Measurements from ENCODE around the gene PPP2R1A.

PPP2R1A gene

DNA sequence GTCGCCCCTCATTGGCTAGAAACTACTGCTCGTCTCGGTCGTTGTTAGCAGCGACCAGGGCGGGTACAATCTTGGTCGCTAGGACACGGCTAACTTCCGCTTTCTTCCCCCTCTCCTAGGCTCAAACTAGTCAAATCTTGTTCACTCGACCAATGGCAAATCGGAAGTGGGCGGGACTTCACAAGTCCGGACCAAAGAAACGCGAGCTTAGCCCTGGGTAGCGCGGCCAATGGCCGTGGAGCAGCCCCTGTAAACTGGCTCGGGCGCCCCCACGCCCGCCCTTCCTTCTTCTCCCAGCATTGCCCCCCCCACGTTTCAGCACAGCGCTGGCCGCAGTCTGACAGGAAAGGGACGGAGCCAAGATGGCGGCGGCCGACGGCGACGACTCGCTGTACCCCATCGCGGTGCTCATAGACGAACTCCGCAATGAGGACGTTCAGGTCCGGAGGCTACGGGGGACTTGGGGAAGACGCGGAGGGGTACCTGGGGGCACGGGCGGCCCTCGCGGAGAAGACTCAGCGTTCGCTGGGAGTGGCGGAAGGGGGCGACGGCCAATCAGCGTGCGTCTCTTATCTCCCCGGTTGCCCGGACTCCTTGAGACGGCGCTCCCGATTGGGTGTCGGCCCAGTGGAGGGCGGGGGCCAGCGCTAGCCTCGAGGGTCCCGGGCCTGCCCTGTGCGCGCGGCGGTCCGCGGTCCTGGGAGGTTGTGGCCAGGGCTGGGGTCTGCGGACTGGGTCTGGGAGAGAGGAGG, at the start of gene PPP2R1A:
PPP2R1A (plus strand) TSS at position 318 of the 752 bp plus-strand sequence; CDS start at position 363, 45 bp downstream.
- H3K36me3 ChIP-seq (ENCODE audit: insufficient read depth, low read length), result no peaks in the 10 kb centered on the region
- peaks cover 10% of the 10 kb centered on the region; the same call in 1 of the 2 replicates for H3K4me1 ChIP-seq (ENCODE audit: insufficient read depth, low read length)
- H3K9ac ChIP-seq (ENCODE audit: low read depth, low read length), result peak within 1 kb of the TSS; percentile 87
- H3K9me3 ChIP-seq (ENCODE audit: control insufficient read depth, insufficient read depth, low read length), result no peaks in the 10 kb centered on the region

DNA sequence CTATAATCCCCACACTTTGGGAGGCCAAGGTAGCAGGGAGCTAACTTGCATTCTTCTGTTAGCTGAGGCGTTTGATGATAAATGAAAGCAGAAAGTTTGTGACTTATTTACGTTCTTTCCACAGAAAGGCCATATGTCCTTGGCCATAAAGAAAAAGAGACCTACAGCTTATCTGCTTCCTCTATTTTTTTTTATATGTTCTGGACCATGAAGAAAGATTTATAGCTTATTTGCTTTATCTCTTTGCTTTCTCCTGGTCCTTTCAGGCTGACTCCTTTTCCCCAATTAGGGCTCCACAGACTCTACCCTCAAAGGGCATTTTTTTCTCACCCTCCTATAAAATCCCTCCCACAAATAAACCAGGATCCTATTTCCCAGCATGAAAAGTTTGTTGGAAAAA, 48.6 kb upstream of the PPP2R1A start:
- peaks cover 6% of the 10 kb centered on the region for H3K9me3 ChIP-seq (ENCODE audit: control insufficient read depth, insufficient read depth, low read length)
- H3K9ac ChIP-seq (ENCODE audit: low read depth, low read length), result no peak overlapping the region
- peaks cover 4% of the 10 kb centered on the region; the same call in 1 of the 2 replicates for H3K36me3 ChIP-seq (ENCODE audit: insufficient read depth, low read length)
- peaks cover 5% of the 10 kb centered on the region; the same call in 1 of the 2 replicates for H3K4me1 ChIP-seq (ENCODE audit: insufficient read depth, low read length)

- Histone ChIP-seq H3K9ac (ENCODE audit: low read depth, low read length) (no peak overlapping the region), H3K9me3 (ENCODE audit: control insufficient read depth, insufficient read depth, low read length) (peaks cover 2% of the 10 kb centered on the region), H3K4me1 (ENCODE audit: insufficient read depth, low read length) (peaks cover 5% of the 10 kb centered on the region; the same call in 1 of the 2 replicates), H3K36me3 (ENCODE audit: insufficient read depth, low read length) (no peaks in the 10 kb centered on the region)
These were observed 47.8 kb upstream of the PPP2R1A start for GRCh38 chr19:52142001-52142595.

DNA sequence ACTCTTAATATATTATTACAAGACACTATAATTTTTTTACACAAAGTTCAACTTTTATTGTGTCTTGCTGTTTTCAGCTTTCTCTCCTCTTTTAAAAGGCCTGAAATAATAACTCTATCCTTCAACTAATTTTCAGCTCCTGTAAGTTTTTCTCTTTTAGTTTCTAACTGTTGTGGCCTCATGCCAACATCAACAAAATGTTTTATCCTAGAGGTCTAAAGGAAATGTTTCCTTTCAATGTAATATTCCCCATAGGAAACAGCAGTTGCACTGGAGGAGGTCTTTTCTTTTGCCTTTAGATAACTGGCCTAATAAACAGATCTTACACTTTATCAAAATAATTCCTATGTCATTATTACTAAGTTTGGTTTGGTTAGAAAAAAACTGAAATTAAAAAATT, 41.6 kb upstream of the PPP2R1A start:
- Histone ChIP-seq H3K9ac (ENCODE audit: low read depth, low read length) (no peak overlapping the region), H3K36me3 (ENCODE audit: insufficient read depth, low read length) (no peaks in the 10 kb centered on the region), H3K4me1 (ENCODE audit: insufficient read depth, low read length) (no peaks in the 10 kb centered on the region), H3K9me3 (ENCODE audit: control insufficient read depth, insufficient read depth, low read length) (peaks cover 14% of the 10 kb centered on the region)

DNA sequence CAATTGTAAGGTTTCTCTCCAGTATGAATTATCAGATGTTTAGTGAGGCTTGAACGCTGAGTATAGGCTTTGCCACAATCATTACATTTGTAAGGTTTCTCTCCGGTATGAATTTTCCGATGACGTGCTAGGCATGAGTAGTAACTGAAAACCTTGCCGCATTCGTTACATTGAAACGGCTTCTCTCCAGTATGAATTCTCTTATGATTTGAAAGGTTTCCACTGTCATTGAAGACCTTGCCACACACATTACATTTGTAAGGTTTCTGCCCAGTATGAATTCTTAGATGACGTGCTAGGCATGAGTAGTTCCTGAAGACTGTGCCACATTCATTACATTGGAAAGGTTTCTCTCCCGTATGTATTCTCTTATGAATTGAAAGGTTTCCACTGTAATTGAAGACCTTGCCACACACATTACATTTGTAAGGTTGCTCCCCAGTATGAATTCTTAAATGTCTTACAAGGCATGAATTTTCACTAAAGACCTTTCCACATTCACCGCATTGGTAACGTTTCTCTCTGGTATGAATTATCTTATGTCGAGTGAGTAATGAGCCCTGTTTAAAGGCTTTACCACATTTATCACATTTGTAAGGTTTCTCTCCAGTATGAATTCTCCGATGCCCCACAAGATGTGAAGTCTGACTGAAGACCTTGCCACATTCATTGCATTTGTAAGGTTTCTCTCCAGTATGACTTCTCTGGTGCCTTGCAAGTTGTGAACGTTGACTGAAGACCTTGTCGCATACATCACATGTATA, 34.1 kb upstream of the PPP2R1A start:
- H3K9me3 ChIP-seq (ENCODE audit: control insufficient read depth, insufficient read depth, low read length), result peaks cover 36% of the 10 kb centered on the region
- no peaks in the 10 kb centered on the region for H3K4me1 ChIP-seq (ENCODE audit: insufficient read depth, low read length)
- no peaks in the 10 kb centered on the region; the same call in 1 of the 2 replicates for H3K36me3 ChIP-seq (ENCODE audit: insufficient read depth, low read length)
- H3K9ac ChIP-seq (ENCODE audit: low read depth, low read length), result no peak overlapping the region

DNA sequence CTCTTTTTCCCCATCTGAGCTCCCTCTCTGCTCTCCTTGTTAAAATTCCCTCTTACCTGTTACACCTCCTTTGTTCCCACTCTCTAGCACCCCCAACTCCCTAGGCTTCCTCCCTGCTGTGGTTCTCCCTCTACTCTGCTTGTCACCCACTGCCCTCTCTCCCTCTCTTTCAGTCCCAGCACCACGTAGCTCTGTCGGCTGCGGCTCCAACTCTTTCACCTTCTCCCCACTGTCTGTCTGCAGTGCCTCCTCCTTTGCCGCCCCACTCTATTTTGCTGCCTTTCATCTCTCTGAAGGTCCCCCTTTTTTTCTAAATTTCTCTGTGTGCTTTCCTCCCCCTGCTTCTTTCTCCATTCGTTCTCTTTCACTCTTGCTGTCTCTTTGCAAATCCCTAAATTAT, 19.5 kb upstream of the PPP2R1A start:
- peak overlapping the region; percentile 62 for H3K9ac ChIP-seq (ENCODE audit: low read depth, low read length)
- H3K4me1 ChIP-seq (ENCODE audit: insufficient read depth, low read length), result peaks cover 3% of the 10 kb centered on the region; the same call in 1 of the 2 replicates
- H3K9me3 ChIP-seq (ENCODE audit: control insufficient read depth, insufficient read depth, low read length), result no peaks in the 10 kb centered on the region; the same call in none of the 2 replicates
- H3K36me3 ChIP-seq (ENCODE audit: insufficient read depth, low read length), result peaks cover 7% of the 10 kb centered on the region; the same call in 1 of the 2 replicates

DNA sequence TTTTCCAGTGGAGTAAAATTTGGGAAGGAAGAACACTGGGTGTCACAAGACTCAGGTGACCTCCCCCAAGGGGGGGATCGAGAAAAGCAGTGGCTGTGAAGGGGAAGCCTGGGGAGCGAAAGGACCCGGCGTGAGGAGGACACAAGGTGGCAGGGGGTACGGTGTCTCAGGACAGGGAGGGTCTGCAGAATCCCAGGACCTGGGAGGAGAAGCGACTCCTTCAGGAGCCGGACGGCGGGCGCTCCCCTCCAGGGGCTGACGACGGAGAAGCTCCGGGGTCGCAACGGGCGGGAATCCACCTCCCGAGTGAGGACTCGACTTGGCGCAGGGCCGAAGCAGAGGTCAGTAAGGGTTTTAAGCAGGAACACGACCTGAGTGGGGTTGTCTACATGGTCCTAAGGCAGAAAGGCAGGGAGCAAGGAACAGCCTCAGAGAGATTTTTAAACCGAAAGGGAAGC, 19.0 kb upstream of the PPP2R1A start:
- Histone ChIP-seq H3K9me3 (ENCODE audit: control insufficient read depth, insufficient read depth, low read length) (no peaks in the 10 kb centered on the region; the same call in none of the 2 replicates), H3K36me3 (ENCODE audit: insufficient read depth, low read length) (0 out of 2 replicates have a peak, but pooled peaks cover 3% of the 10 kb centered on the region), H3K4me1 (ENCODE audit: insufficient read depth, low read length) (peaks cover 3% of the 10 kb centered on the region; the same call in 1 of the 2 replicates), H3K9ac (ENCODE audit: low read depth, low read length) (peak overlapping the region; percentile 62)

DNA sequence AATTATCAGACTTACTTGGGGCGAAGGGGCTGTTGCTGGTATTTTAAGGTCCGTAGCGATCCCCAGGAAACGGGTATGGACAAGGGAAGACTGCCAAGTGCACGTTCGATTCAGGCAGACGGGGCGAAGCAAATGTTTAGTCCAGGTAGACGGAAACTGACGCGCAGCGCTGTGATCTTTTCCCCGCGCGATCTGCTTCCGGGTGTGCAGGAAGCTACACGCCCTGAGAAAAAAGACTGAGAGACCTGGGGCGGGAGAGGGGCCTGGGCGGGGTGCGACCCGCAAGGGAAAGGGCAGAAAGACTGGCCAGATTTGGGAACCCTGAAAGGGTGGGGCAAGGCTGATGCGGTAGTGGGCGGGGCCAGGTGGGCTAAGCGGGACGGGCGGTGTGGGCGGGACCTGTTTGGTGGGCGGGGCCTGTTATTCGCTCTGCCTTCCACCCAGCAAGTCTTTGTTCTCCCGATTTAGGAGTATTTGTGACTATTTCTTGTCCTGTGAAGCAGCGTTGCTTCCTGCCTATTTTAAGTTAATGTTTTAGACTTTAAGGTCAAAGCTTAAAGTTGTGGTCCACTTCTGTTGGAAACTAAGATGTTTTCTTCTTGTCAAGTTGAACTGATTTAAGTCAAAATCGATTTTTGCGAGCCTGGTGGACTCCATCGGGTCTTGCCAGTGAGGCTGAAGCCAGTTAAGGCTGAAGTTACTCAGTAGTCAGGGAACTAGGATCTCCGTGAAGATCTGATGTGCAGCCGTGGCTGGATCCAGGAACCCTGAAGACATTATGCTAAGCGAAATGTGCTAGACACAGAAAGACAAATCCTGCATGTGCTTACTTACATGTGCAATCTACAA, 18.3 kb upstream of the PPP2R1A start, which contains the start of gene ZNF836:
ZNF836 (minus strand) TSS at position 301 of the 849 bp plus-strand sequence. CDS start 3,549 bp downstream, outside the sequence.
- Histone ChIP-seq H3K36me3 (ENCODE audit: insufficient read depth, low read length) (0 out of 2 replicates have a peak, but pooled peaks cover 3% of the 10 kb centered on the region), H3K4me1 (ENCODE audit: insufficient read depth, low read length) (peaks cover 3% of the 10 kb centered on the region; the same call in 1 of the 2 replicates), H3K9me3 (ENCODE audit: control insufficient read depth, insufficient read depth, low read length) (no peaks in the 10 kb centered on the region; the same call in none of the 2 replicates), H3K9ac (ENCODE audit: low read depth, low read length) (peak within 1 kb of the TSS; percentile 62)

DNA sequence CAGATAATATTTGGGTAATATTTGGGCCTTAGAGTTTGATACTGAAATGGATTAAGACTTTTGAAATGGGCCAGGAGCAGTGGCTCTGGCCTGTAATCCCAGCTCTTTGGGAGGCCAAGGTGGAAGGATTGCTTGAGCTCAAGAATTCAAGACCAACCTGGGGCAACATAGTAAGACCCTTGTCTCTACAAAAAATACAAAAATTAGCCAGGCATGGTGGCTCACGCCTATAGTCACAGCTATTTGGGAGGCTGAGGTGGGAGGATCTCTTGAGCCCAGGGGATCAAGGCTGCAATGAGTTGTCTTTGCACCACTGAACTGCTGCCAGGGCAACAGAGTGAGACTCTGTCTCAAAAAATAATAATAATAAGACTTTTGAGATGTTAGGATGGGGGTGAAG, 17.5 kb upstream of the PPP2R1A start:
- peaks cover 3% of the 10 kb centered on the region; the same call in 1 of the 2 replicates for H3K4me1 ChIP-seq (ENCODE audit: insufficient read depth, low read length)
- 0 out of 2 replicates have a peak, but pooled peaks cover 3% of the 10 kb centered on the region for H3K36me3 ChIP-seq (ENCODE audit: insufficient read depth, low read length)
- H3K9me3 ChIP-seq (ENCODE audit: control insufficient read depth, insufficient read depth, low read length), result no peaks in the 10 kb centered on the region; the same call in none of the 2 replicates
- no peak overlapping the region for H3K9ac ChIP-seq (ENCODE audit: low read depth, low read length)

- H3K4me1 ChIP-seq (ENCODE audit: insufficient read depth, low read length), result peaks cover 3% of the 10 kb centered on the region; the same call in 1 of the 2 replicates
- no peaks in the 10 kb centered on the region; the same call in 1 of the 2 replicates for H3K9me3 ChIP-seq (ENCODE audit: control insufficient read depth, insufficient read depth, low read length)
- no peak overlapping the region for H3K9ac ChIP-seq (ENCODE audit: low read depth, low read length)
- H3K36me3 ChIP-seq (ENCODE audit: insufficient read depth, low read length), result no peaks in the 10 kb centered on the region
These were observed 13.3 kb upstream of the PPP2R1A start for GRCh38 chr19:52176574-52176973.

GRCh38 chr19:52187407-52187806, 2.4 kb upstream of the PPP2R1A start:
- H3K9me3 ChIP-seq (ENCODE audit: control insufficient read depth, insufficient read depth, low read length), result no peaks in the 10 kb centered on the region
- H3K36me3 ChIP-seq (ENCODE audit: insufficient read depth, low read length), result no peaks in the 10 kb centered on the region
- no peak overlapping the region for H3K9ac ChIP-seq (ENCODE audit: low read depth, low read length)
- peaks cover 10% of the 10 kb centered on the region; the same call in 1 of the 2 replicates for H3K4me1 ChIP-seq (ENCODE audit: insufficient read depth, low read length)

GRCh38 chr19:52188822-52189734, 774 bp upstream of the PPP2R1A start:
- Histone ChIP-seq H3K4me1 (ENCODE audit: insufficient read depth, low read length) (peaks cover 10% of the 10 kb centered on the region; the same call in 1 of the 2 replicates), H3K9ac (ENCODE audit: low read depth, low read length) (peak overlapping the region; percentile 52), H3K36me3 (ENCODE audit: insufficient read depth, low read length) (no peaks in the 10 kb centered on the region), H3K9me3 (ENCODE audit: control insufficient read depth, insufficient read depth, low read length) (no peaks in the 10 kb centered on the region)

Measured in ES-I3 (cell line).